IPS DF 6.9 (cell line): ENCODE data around the gene CDHR3.

ENCODE experiments used
- DNase-seq: peaks from one replicate; pipeline ENCODE4 v3.0.0-alpha.2; 2013; ENCODE audit warnings: low read depth, low spot score
- H3K27ac ChIP-seq: one replicate; pipeline ENCODE4 v1.5.1; 2013; ENCODE audit warnings: low read length, control low read depth
- H3K27me3 ChIP-seq: 2 replicates; pipeline ENCODE4 v1.6.1; 2013; ENCODE audit warnings: mild to moderate bottlenecking, low read length; ENCODE audit not compliant: control insufficient read depth, insufficient read depth
- H3K36me3 ChIP-seq: 2 replicates; pipeline ENCODE4 v1.6.1; 2013; ENCODE audit warnings: low read length; ENCODE audit not compliant: control insufficient read depth, insufficient read depth
- H3K4me1 ChIP-seq: 2 replicates; pipeline ENCODE4 v1.6.1; 2013; ENCODE audit warnings: low read length; ENCODE audit not compliant: control insufficient read depth, insufficient read depth
- H3K4me3 ChIP-seq: 2 replicates; pipeline ENCODE4 v1.5.1; 2013; ENCODE audit warnings: mild to moderate bottlenecking, low read length
- H3K9me3 ChIP-seq: 2 replicates; pipeline ENCODE4 v1.6.1; 2013; ENCODE audit warnings: low read length, inconsistent platforms; ENCODE audit not compliant: control insufficient read depth, insufficient read depth
- WGBS: extraction: QIAGEN DNeasy Blood & Tissue Kit; methylation state at CpG from one replicate; pipeline ENCODE4 v1.1.7; 2013; ENCODE audit warnings: mixed read lengths, missing lambda C conversion rate; ENCODE audit not compliant: insufficient read length, insufficient coverage; 5-methylcytosine and 5-hydroxymethylcytosine counted together

The CDHR3 gene

DNA sequence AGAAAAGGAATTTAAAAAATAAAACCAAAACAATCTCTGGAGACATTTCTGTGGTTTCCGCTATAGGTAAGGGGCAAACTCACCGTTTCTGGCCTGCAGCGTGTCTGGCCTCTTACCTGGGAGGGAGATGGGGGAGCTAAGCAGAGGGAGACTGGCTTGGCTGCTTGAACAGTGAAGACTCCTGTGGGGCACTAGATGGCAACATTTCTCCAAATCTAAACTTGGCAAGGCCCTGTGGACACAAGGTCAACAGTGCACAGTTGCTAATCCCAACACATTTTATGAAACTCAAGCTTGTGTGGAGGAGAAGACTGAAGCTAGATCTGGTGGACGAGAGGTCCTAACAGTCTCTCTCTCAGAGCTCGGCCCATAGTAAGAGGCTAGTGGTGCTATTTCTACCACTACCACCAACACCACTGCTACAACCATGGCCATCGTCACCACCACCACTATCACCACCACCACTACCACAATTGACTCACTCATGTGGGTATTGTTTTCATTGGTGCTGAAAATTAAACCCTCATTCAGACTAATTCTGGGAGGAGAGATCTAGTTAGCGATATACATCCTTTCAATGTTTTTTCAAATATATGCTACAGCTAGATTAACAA is 28.4 kb upstream of the CDHR3 start:
- Histone ChIP-seq H3K27me3 (no peaks in the 10 kb centered on the region), H3K27ac (no peak overlapping the region), H3K4me1 (no peaks in the 10 kb centered on the region), H3K36me3 (no peaks in the 10 kb centered on the region), H3K9me3 (no peaks in the 10 kb centered on the region), H3K4me3 (no peak overlapping the region)
- peak; percentile 29 for DNase-seq
- no CpG with 5 or more reads among the region's 7 CpGs for WGBS

DNA sequence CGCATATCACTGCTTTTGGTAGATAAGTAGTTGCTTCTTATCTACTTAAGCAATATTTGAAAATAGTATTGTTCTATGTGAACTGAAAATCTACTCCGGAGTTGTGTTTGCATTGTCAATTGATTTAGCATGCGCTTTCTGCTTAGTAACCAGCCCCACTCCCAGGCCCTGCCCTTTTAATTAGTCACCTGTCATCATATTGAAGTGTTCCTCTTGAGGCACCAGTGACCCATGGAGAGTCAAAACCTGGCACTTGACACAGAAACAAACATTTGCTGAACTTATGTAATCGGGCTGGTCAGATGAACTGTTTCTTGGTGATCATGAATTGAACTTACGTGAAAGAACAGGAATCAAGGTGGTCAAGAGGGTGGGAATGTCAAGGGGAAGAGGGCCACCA is 27.8 kb upstream of the CDHR3 start:
- Histone ChIP-seq H3K27me3 (no peaks in the 10 kb centered on the region), H3K4me3 (no peak overlapping the region), H3K4me1 (no peaks in the 10 kb centered on the region), H3K27ac (no peak overlapping the region), H3K36me3 (no peaks in the 10 kb centered on the region), H3K9me3 (no peaks in the 10 kb centered on the region)
- DNase-seq = no peak
- no CpG with 5 or more reads among the region's 5 CpGs for WGBS

DNA sequence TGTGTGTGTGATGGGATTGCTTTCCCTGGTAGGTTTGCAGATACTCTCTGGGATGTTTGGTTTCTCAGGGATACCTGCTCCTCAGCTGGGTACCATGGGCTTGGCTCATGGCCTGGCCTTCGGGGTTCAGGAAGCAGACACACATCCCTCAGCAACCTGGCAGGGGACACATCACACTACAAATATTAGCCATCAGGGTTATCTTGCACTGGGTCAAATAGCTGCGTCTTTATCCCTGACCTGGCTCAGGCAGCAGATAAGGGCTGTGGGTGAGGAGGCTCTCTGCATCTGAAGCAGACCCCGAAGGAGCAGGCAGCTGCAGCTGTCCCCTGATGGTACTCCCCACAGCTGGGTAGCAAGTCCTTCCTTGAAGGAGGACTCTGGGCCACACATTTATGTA is 25.7 kb upstream of the CDHR3 start:
- Histone ChIP-seq H3K27ac (no peak overlapping the region), H3K4me3 (no peak overlapping the region), H3K27me3 (no peaks in the 10 kb centered on the region), H3K36me3 (no peaks in the 10 kb centered on the region), H3K4me1 (no peaks in the 10 kb centered on the region), H3K9me3 (no peaks in the 10 kb centered on the region)
- no peak for DNase-seq
- whole genome bisulfite sequencing = no CpG with 5 or more reads among the region's 3 CpGs

DNA sequence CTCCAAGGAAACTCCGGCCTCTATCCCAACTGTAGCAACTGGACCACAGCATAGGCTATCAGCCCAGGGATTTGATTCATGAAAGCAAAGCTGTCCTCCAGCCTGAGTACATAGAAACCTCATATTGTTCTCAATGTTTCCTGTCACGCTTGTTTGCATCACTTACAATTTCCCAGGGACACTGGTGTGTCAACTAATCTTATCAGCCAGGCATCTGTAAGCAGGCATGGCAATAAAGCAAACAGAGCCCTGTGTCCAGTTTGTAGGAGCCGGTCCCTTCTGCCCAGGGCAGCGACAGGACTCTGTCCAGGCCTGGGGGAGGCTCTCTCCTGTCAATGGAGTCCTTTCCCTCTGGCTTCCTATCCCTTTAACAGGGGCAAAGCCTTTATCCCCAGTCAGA is 23.0 kb upstream of the CDHR3 start:
- Histone ChIP-seq H3K9me3 (no peaks in the 10 kb centered on the region), H3K4me3 (no peak overlapping the region), H3K27ac (no peak overlapping the region), H3K36me3 (no peaks in the 10 kb centered on the region), H3K4me1 (no peaks in the 10 kb centered on the region), H3K27me3 (no peaks in the 10 kb centered on the region)
- DNase-seq = no peak
- no CpG with 5 or more reads among the region's 4 CpGs for WGBS

DNA sequence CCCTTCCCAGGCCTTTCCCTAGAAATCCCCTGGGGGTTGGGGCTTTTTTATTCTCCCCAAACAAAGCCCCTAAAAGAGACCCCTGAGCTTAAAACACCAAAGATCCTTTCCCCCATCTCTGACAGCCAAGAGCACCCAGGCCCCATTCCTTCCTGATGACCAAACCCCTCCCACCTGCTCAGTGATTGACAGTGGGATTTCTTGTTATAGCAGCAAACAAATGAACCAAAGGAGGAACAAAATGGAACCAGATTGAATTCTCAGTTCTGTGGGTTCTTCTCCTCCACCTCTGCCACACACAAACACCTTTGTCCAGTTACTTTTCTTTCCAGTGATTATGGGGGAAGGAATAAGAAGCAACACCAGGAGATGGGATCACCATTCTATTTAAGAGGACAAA is 21.5 kb upstream of the CDHR3 start:
- no peak overlapping the region for H3K27ac ChIP-seq
- H3K9me3 ChIP-seq = no peaks in the 10 kb centered on the region
- no peaks in the 10 kb centered on the region for H3K36me3 ChIP-seq
- no peak overlapping the region for H3K4me3 ChIP-seq
- H3K27me3 ChIP-seq = no peaks in the 10 kb centered on the region
- no peaks in the 10 kb centered on the region for H3K4me1 ChIP-seq
- DNase-seq = no peak

DNA sequence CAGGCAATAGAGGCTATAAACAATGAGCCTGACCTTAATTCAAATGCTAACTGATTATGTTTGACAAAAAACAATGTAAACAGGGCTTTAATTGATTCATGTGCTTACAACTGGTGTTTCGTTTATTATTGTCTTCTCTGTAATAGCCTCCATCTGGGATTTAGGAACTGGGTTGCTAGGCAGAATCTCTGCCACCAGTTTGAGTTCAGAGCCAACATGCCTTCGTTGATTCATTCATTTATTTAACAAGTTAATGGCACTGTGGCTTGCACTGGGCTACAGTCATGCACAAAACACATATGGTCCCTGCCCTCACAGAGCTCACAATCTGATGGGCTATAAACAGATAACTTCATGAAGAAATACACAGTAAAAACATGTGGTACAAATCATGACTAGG is 19.6 kb upstream of the CDHR3 start:
- no peaks in the 10 kb centered on the region for H3K4me1 ChIP-seq
- no peak overlapping the region for H3K4me3 ChIP-seq
- no peaks in the 10 kb centered on the region for H3K9me3 ChIP-seq
- no peak overlapping the region for H3K27ac ChIP-seq
- no peak for DNase-seq
- H3K36me3 ChIP-seq = no peaks in the 10 kb centered on the region
- H3K27me3 ChIP-seq = no peaks in the 10 kb centered on the region
- no CpG with 5 or more reads among the region's 2 CpGs for WGBS

DNA sequence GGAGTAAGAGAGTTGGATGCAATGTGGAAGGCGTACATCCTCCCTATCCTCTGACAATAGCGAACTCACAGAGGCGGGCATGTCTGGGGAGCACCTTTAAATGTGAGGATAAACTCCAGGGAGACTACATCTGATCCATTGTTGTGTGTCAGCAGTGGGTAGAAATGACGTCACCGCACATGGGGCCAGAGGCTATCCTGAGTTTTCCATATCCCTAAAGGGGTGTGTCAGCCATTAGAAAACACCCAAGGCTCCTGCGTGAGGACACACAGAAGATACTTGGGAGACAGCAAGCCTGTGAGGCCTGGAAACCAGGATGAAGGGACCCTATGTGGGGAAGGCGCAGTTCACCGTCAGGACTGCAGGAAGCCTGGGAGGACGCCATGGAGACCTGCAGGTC is 17.2 kb upstream of the CDHR3 start:
- Histone ChIP-seq H3K9me3 (no peaks in the 10 kb centered on the region), H3K36me3 (no peaks in the 10 kb centered on the region), H3K4me1 (no peaks in the 10 kb centered on the region), H3K27me3 (no peaks in the 10 kb centered on the region), H3K4me3 (no peak overlapping the region), H3K27ac (no peak overlapping the region)
- WGBS = no CpG with 5 or more reads among the region's 9 CpGs
- DNase-seq = no peak

DNA sequence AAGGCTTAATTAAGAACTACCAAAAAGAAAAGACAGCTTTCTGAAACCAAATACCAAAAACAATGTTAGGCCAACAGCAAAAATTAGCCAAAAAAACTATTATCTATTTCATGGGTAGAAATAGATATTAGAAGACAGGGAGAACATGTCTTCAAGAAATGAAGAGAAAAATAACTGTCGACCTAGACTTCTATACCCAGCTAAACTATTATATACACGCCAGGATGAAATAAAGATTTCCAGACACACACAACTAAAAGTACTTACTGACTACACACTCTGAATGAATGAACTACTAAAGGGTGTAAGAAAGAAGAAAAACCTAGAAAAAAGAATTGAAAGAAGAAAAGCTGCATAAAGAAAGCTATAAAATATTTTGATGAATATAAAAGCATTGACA is 11.5 kb upstream of the CDHR3 start:
- WGBS = no CpG with 5 or more reads among the region's 2 CpGs
- H3K27me3 ChIP-seq = no peaks in the 10 kb centered on the region
- no peak overlapping the region for H3K27ac ChIP-seq
- no peaks in the 10 kb centered on the region for H3K36me3 ChIP-seq
- H3K4me3 ChIP-seq = no peak overlapping the region
- DNase-seq = no peak
- peaks cover 2% of the 10 kb centered on the region; the same call in 1 of the 2 replicates for H3K9me3 ChIP-seq
- H3K4me1 ChIP-seq = no peaks in the 10 kb centered on the region

DNA sequence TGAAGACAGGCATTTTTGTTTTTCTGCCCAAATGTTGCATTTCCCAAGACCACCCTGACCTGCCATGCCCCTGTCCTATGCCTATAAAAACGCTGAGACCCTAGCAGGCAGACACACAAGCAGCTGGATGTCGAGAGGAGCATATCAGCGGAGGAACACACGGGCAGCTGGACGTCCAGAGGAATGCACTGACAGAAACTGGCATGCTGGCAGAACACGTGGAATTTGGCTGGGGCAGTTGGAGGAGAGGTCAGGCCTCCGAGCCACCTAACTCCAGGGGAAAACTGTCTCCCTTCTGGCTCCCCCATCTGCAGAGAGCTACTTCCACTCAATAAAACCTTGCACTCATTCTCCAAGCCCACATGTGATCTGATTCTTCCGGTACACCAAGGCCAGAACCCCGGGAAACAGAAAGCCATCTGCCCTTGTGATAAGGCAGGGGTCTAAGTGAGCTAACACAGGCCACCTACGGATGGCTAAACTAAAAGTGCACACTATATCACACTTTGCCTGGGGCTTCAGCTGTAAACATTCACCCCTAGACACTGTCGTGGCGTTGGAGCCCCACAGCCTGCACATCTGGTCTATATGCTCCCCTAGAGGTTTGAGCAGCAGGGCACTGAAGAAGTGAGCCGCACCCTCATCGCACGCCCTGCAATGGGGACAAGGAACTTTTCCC is 10.0 kb upstream of the CDHR3 start:
- Histone ChIP-seq H3K9me3 (peaks cover 2% of the 10 kb centered on the region; the same call in 1 of the 2 replicates), H3K27ac (no peak overlapping the region), H3K36me3 (no peaks in the 10 kb centered on the region), H3K4me3 (no peak overlapping the region), H3K27me3 (no peaks in the 10 kb centered on the region), H3K4me1 (no peaks in the 10 kb centered on the region)
- no CpG with 5 or more reads among the region's 15 CpGs for WGBS
- DNase-seq = no peak

DNA sequence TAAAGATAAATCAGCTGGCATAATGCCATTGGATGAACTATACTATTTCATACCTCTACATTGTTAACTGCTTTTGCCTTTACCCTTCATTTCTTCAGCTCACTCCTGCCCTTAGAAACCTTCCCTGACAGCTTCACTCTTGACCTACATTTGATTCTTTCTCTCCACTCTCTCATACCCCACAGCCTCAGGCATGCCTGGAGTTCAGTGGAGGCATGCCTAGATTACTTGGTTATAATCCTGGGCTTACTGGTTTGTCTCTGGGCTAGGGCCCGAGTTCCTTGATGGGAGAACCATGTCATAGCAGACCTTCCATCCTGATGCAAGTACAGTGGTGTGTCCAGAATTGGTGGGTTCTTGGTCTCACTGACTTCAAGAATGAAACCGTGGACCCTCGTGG is 8.4 kb upstream of the CDHR3 start:
- WGBS = no CpG with 5 or more reads among the region's 3 CpGs
- no peak for DNase-seq
- H3K36me3 ChIP-seq = no peaks in the 10 kb centered on the region
- peaks cover 2% of the 10 kb centered on the region; the same call in 1 of the 2 replicates for H3K9me3 ChIP-seq
- H3K4me3 ChIP-seq = no peak overlapping the region
- no peaks in the 10 kb centered on the region for H3K4me1 ChIP-seq
- H3K27me3 ChIP-seq = no peaks in the 10 kb centered on the region
- no peak overlapping the region for H3K27ac ChIP-seq
